ENCODE results near the gene EPHA1.

- no peak for TF ChIP-seq POLR2A (IDR thresholded peaks at IDR 0.05)
- TF ChIP-seq CTCF (IDR thresholded peaks at IDR 0.05 in 8 of 11, conservative IDR thresholded peaks at IDR 0.05 in 3 of 11), result no peak
- TF ChIP-seq POLR2AphosphoS5 (IDR thresholded peaks at IDR 0.05), result no peak
These were observed 11.2 kb upstream of the EPHA1 start for GRCh38 chr7:143419880-143420279.
